Activated T-helper 2 cell treated with anti-CD3 and anti-CD28 coated beads, Interferon-gamma antibody, Interleukin-2, Interleukin-4, amounts not matched to agents 10 μg/mL and 5 μg/mL and 100 μg/mL, durations not matched to agents 14 hours and 24 hours and 36 hours (primary cell): ENCODE measurements around the gene CLCN6. TPM values are rescaled to one million over a fixed set of nuclear protein-coding genes. Genes with fewer than 3 reads are reported as not detected.

Experiments
- total RNA-seq: library from RNA; stranded (reverse); gene quantifications from 2 replicates; pipeline ENCODE4 v1.2.3, GENCODE V29; 2022

CLCN6 gene
- total RNA-seq, 1 donor from 2014 or later = 18.8 TPM

Other genes with a start within 250 kb of the CLCN6 start
- 0.41 and 0.48 TPM in 2 replicates for gene FBXO2, start 151.8 kb upstream of the CLCN6 start, total RNA-seq
- 18.2 and 19.8 TPM in 2 replicates for gene FBXO44, start 151.3 kb upstream of the CLCN6 start, total RNA-seq
- 13.5 and 13.8 TPM in 2 replicates for gene FBXO6, start 142.0 kb upstream of the CLCN6 start, total RNA-seq
- 77.1 and 78.0 TPM in 2 replicates for gene MAD2L2, start 125.0 kb upstream of the CLCN6 start, total RNA-seq
- 0.07 TPM in 2 replicates for gene DRAXIN, start 114.5 kb upstream of the CLCN6 start, total RNA-seq
- gene AGTRAP, start 70.1 kb upstream of the CLCN6 start, total RNA-seq = 8.6 and 9.7 TPM in 2 replicates
- gene C1orf167, start 44.0 kb upstream of the CLCN6 start, total RNA-seq = not detected in 2 replicates
- 18.8 and 21.4 TPM in 2 replicates for gene MTHFR, start 227 bp upstream of the CLCN6 start, total RNA-seq
- not detected in 2 replicates for gene NPPA, start 41.6 kb downstream of the CLCN6 start, total RNA-seq
- not detected in 2 replicates for gene NPPB, start 52.8 kb downstream of the CLCN6 start, total RNA-seq
- gene KIAA2013, start 120.2 kb downstream of the CLCN6 start, total RNA-seq = 36.2 and 37.4 TPM in 2 replicates
- 39.4 and 44.0 TPM in 2 replicates for gene PLOD1, start 128.5 kb downstream of the CLCN6 start, total RNA-seq
- 67.9 and 69.5 TPM in 2 replicates for gene MFN2, start 174.3 kb downstream of the CLCN6 start, total RNA-seq
- gene MIIP, start 213.3 kb downstream of the CLCN6 start, total RNA-seq = 85.8 and 91.2 TPM in 2 replicates